ENCODE measurements around the gene APOO. TPM values are rescaled to one million over a fixed set of nuclear protein-coding genes. Genes with fewer than 3 reads are reported as not detected.
A peak's percentile ranks its signal among the peaks of the same experiment; 100 is the strongest.

APOO gene
- total and polyA plus RNA-seq, 2 of the 4 experiments (the other 2 are of a cell fraction): 9.0 to 14.2 TPM

GRCh38 chrX:23828881-23829280 is 78.9 kb downstream of the APOO start:
- ChIA-PET CTCF (no interaction called here), POLR2A (ENCODE audit: unreplicated experiment) (no interaction called here)
- peak; percentile 61 for ATAC-seq (ENCODE audit: low read depth)
- H2AFZ ChIP-seq (replicated peaks; ENCODE audit: low read length, poor library complexity): no peak overlapping the region
- no peak overlapping the region for H3K9ac ChIP-seq (ENCODE audit: low read depth, low read length)
- no peak overlapping the region for H3K27ac ChIP-seq (ENCODE audit: insufficient read depth, low read length)
- no peak overlapping the region for H3K56ac ChIP-seq (ENCODE audit: extremely low read depth, insufficient read depth, low read length)
- no peak overlapping the region for H2BK15ac ChIP-seq (ENCODE audit: low read depth, low read length)
- no peak overlapping the region for H2BK20ac ChIP-seq (ENCODE audit: low read depth, low read length)
- H3K4ac ChIP-seq (ENCODE audit: low read depth, low read length): no peak overlapping the region
- no peak overlapping the region for H2AK9ac ChIP-seq (replicated peaks; ENCODE audit: low read depth, low read length, poor library complexity)
- H4K8ac ChIP-seq (ENCODE audit: low read depth in 2 of 2, low read length in 2 of 2): no peak overlapping the region
- TF ChIP-seq RFX5 (IDR thresholded peaks at IDR 0.05; ENCODE audit: low read depth, low read length) (no peak), RAD21 (IDR thresholded peaks at IDR 0.05; ENCODE audit: low read length) (no peak), RCOR1 (IDR thresholded peaks at IDR 0.05; ENCODE audit: insufficient replicate concordance, low read length) (no peak), MAFK (IDR thresholded peaks at IDR 0.05; ENCODE audit: low read depth, low read length) (no peak), POLR2A (IDR thresholded peaks at IDR 0.05; ENCODE audit: low read depth, low read length) (no peak), CHD1 (IDR thresholded peaks at IDR 0.05; ENCODE audit: low read depth, low read length) (no peak), CTCF (conservative IDR thresholded peaks at IDR 0.05; ENCODE audit: low read depth, low read length) (no peak), CEBPB (IDR thresholded peaks at IDR 0.05; ENCODE audit: low read depth, low read length) (no peak), BHLHE40 (IDR thresholded peaks at IDR 0.05; ENCODE audit: low read depth, low read length) (no peak), FOS (IDR thresholded peaks at IDR 0.05; ENCODE audit: low read depth, low read length) (no peak), USF2 (IDR thresholded peaks at IDR 0.05; ENCODE audit: low read depth, low read length) (no peak), MAZ (IDR thresholded peaks at IDR 0.05; ENCODE audit: borderline replicate concordance, low read depth, low read length) (no peak), NFE2L2 (IDR thresholded peaks at IDR 0.05; ENCODE audit: low read depth, low read length) (no peak)
- no peak overlapping the region for H3K18ac ChIP-seq (ENCODE audit: low read depth, low read length)
- dilution Hi-C loops (cut with HindIII; ENCODE audit: low sequenced_read_pairs, unreplicated experiment): no loop called here
- no peaks in the 10 kb centered on the region for H3K9me3 ChIP-seq (ENCODE audit: control insufficient read depth, insufficient read depth, low read length)
- no peak overlapping the region for H3K4me3 ChIP-seq (ENCODE audit: insufficient read depth, low read depth, low read length)
- H3K36me3 ChIP-seq (ENCODE audit: control insufficient read depth, insufficient read depth, low read length): no peaks in the 10 kb centered on the region
- no peaks in the 10 kb centered on the region; the same call in 1 of the 2 replicates for H3K27me3 ChIP-seq (ENCODE audit: control insufficient read depth, insufficient read depth, low read length)
- no peak overlapping the region for H2AK5ac ChIP-seq (ENCODE audit: low read depth, low read length)
- H4K91ac ChIP-seq (ENCODE audit: insufficient read depth, low read depth, low read length): no peak overlapping the region
- no peaks in the 10 kb centered on the region for H3K79me1 ChIP-seq (ENCODE audit: low read depth in 1 of 2, low read length in 2 of 2)
- BruUV-seq (replicated peaks): no TSS peak
- H3K9me1 ChIP-seq (ENCODE audit: insufficient read depth, low read length): no peaks in the 10 kb centered on the region
- peak; percentile 11 for DNase-seq
- H3K4me2 ChIP-seq (ENCODE audit: low read depth, low read length): no peak overlapping the region
- H3K23ac ChIP-seq (ENCODE audit: low read depth, low read length): no peak overlapping the region
- no peak overlapping the region for H2BK120ac ChIP-seq (ENCODE audit: low read depth, low read length)
- in situ Hi-C loops (cut with MboI; ENCODE audit: low sequenced_read_pairs): no loop called here
- no CpG with 5 or more reads among the region's 5 CpGs for WGBS, 2 experiments (ENCODE audit: extremely low coverage in 2 of 2, insufficient read length in 1 of 2)
- intact Hi-C loops (cut with micrococcal nuclease): no loop called here
- H2BK5ac ChIP-seq (ENCODE audit: low read depth, low read length, poor library complexity, severe bottlenecking): no peak overlapping the region
- no peak overlapping the region for H4K5ac ChIP-seq (ENCODE audit: low read depth, low read length)
- H4K20me1 ChIP-seq (ENCODE audit: insufficient read depth, low read length): no peaks in the 10 kb centered on the region
- H3K4me1 ChIP-seq (ENCODE audit: control insufficient read depth, insufficient read depth, low read length): no peaks in the 10 kb centered on the region
- H3K14ac ChIP-seq (replicated peaks; ENCODE audit: low read depth, low read length): no peak overlapping the region
